K562 (cell line): ENCODE data around the gene MECR. TPM values are rescaled to one million over a fixed set of nuclear protein-coding genes. Genes with fewer than 3 reads are reported as not detected.

Source experiments
- BCL6 ChIP-seq: fragments of 250-450 bp; sonication (Bioruptor Pico); IDR thresholded peaks from 2 replicates; pipeline ENCODE4 v1.4.0; 2020
- DEAF1 ChIP-seq: fragments of 450-650 bp; formaldehyde crosslinking; IDR thresholded peaks from 2 replicates; pipeline ENCODE4 v1.4.0; 2020; ENCODE audit warnings: mild to moderate bottlenecking, moderate library complexity
- GMEB1 ChIP-seq: fragments of 250-450 bp; sonication (Bioruptor Pico); IDR thresholded peaks from 2 replicates; pipeline ENCODE4 v1.4.0; 2020; ENCODE audit warnings: mild to moderate bottlenecking
- GTF2A2 ChIP-seq: IDR thresholded peaks from 2 replicates; pipeline ENCODE4 v1.6.1; 2016; ENCODE audit warnings: mild to moderate bottlenecking, missing genetic modification characterization, missing compliant biosample characterization
- KAT7 ChIP-seq: sonication (generic); formaldehyde crosslinking; IDR thresholded peaks from 2 replicates; pipeline ENCODE4 v1.8.0; 2022; ENCODE audit warnings: missing genetic modification reagents, mild to moderate bottlenecking, borderline replicate concordance
- LARP7 ChIP-seq: fragments of 450-650 bp; IDR thresholded peaks from 2 replicates; pipeline ENCODE4 v1.6.1; 2016
- MYC ChIP-seq, 2 experiments: fragments of 250-450 bp in 1 of 2; sonication (Bioruptor Pico) in 1 of 2; IDR thresholded peaks; 2 replicates each; pipeline versions ENCODE4 v1.5.1 to v1.6.1; 2012 to 2021; ENCODE audit warnings: low read depth in 2 of 2, borderline replicate concordance in 1 of 2, improper control_type of control experiment in 1 of 2, low read length in 1 of 2, mild to moderate bottlenecking in 1 of 2, moderate library complexity in 1 of 2
- PHF8 ChIP-seq: fragments of 200-600 bp; sonication (generic); IDR thresholded peaks from 2 replicates; pipeline ENCODE4 v1.6.1; 2012; ENCODE audit warnings: mixed run types, mild to moderate bottlenecking, inconsistent platforms, low read length, moderate library complexity, borderline replicate concordance
- SIN3B ChIP-seq: fragments of 450-650 bp; IDR thresholded peaks from 2 replicates; pipeline ENCODE4 v1.6.1; 2017; ENCODE audit warnings: low read depth, mild to moderate bottlenecking, moderate library complexity
- SMARCC2 ChIP-seq: fragments of 450-650 bp; IDR thresholded peaks from 2 replicates; pipeline ENCODE4 v1.6.1; 2017; ENCODE audit warnings: antibody characterized with exemption, moderate library complexity, mild to moderate bottlenecking, low read depth
- STAG1 ChIP-seq: sonication (generic); formaldehyde crosslinking; IDR thresholded peaks from 2 replicates; pipeline ENCODE4 v1.5.0; 2020; ENCODE audit warnings: missing genetic modification reagents, borderline replicate concordance
- TBL1XR1 ChIP-seq, 2 experiments: IDR thresholded peaks; 2 replicates each; pipeline ENCODE4 v1.6.1; 2012; ENCODE audit warnings: improper control_type of control experiment in 2 of 2, low read length in 2 of 2, mild to moderate bottlenecking in 1 of 2
- THAP12 ChIP-seq: fragments of 250-450 bp; sonication (Bioruptor Pico); IDR thresholded peaks from 2 replicates; pipeline ENCODE4 v1.9.0; 2021; ENCODE audit warnings: mild to moderate bottlenecking, inconsistent platforms
- ZBTB1 ChIP-seq: sonication (generic); formaldehyde crosslinking; IDR thresholded peaks from 2 replicates; pipeline ENCODE4 v1.8.1; 2023; ENCODE audit warnings: missing genetic modification reagents, low read depth, mild to moderate bottlenecking, borderline replicate concordance
- ZMIZ1 ChIP-seq, 2 experiments: fragments of 150-350 bp in 1 of 2; IDR thresholded peaks; 2 replicates each; pipeline ENCODE4 v1.6.1; 2012 to 2016; ENCODE audit warnings: low read depth in 2 of 2, low read length in 2 of 2, mild to moderate bottlenecking in 1 of 2, moderate library complexity in 1 of 2
- polyA plus RNA-seq, 8 experiments: library from polyadenylated mRNA; depleted of rRNA in 4 of 8; stranded (reverse) in 5 of 8; unstranded in 3 of 8; fragments of >200 nt; fragmentation: Nextera tagmentation in 2 of 8; fragmentation: Illumina TruSeq in 1 of 8; extraction: Ambion mirVana in 2 of 8; extraction: Trizol in 1 of 8; gene quantifications; 2 replicates each; pipeline versions ENCODE4 v1.2.1 to v1.2.3, GENCODE V29; 2011 to 2014; ENCODE audit warnings: inconsistent platforms in 1 of 8, missing spikeins in 1 of 8
- total RNA-seq, 7 experiments: library from RNA; depleted of rRNA in 6 of 7; stranded (reverse); fragments of >200 nt in 6 of 7; fragmentation: Illumina TruSeq in 2 of 7; extraction: Trizol in 2 of 7; gene quantifications; 2 replicates each; pipeline versions ENCODE4 v1.2.1 to v1.2.3, GENCODE V29; 2011 to 2021; ENCODE audit warnings: low replicate concordance in 1 of 7

Gene MECR
- total and polyA plus RNA-seq, 9 of the 15 experiments (the other 6 are each of a cell fraction or from before 2014, with no cell fraction given), result 10.4 to 58.6 (median 42.9) TPM

GRCh38 chr1:29235955-29236711 lies 5.4 kb upstream of the MECR start, which contains the start of gene PTPRU (continued):
- peak; percentile 53; the same call in 1 of the 2 replicates for TF ChIP-seq DEAF1 (CRISPR knock-in tag)
- no peak for TF ChIP-seq BCL6 (CRISPR knock-in tag)
- peak; percentile 19; the same call in 1 of the 2 replicates for TF ChIP-seq THAP12 (CRISPR knock-in tag)
- TF ChIP-seq ZMIZ1 (IDR thresholded peaks at IDR 0.05; ENCODE audit: low read depth in 2 of 2, low read length in 2 of 2), result 0 out of 4 replicates have a peak, but pooled peaks of 1 of the 2 experiments have one; percentile 41
- TF ChIP-seq MYC (IDR thresholded peaks at IDR 0.05; ENCODE audit: low read depth, low read length), result peak; percentile 36; the same call in 1 of the 2 replicates
- no peak for TF ChIP-seq MYC (CRISPR knock-in tag; IDR thresholded peaks at IDR 0.05; ENCODE audit: borderline replicate concordance, low read depth)
- TF ChIP-seq STAG1, result peak; percentile 86
- TF ChIP-seq GTF2A2 (tag), result no peak
- 0 out of 2 replicates have a peak, but pooled peaks have one; percentile 27 for TF ChIP-seq ZBTB1
- no peak for TF ChIP-seq LARP7
- peak; percentile 29; the same call in 1 of the 2 replicates for TF ChIP-seq PHF8
- 0 out of 2 replicates have a peak, but pooled peaks have one; percentile 21 for TF ChIP-seq KAT7
- TF ChIP-seq SIN3B, result peak; percentile 56; the same call in 1 of the 2 replicates
- no peak for TF ChIP-seq SMARCC2
- no peak for TF ChIP-seq GMEB1
- 0 out of 4 replicates have a peak, but pooled peaks of 1 of the 2 experiments have one; percentile 22 for TF ChIP-seq TBL1XR1 (IDR thresholded peaks at IDR 0.05; ENCODE audit: low read length in 2 of 2)
